ENCODE data around the gene CCDC187. TPM values are rescaled to one million over a fixed set of nuclear protein-coding genes. Genes with fewer than 3 reads are reported as not detected.
"Not testable (repeated sequence)": the region's sequence is repeated elsewhere in the genome, so short reads cannot be mapped to it uniquely, and the experiment has no call there.

Gene CCDC187
- total RNA-seq, 1 experiment from 2014 or later = not detected

GRCh38 chr9:136238342-136238732 lies 65.6 kb downstream of the CCDC187 start:
- BruUV-seq (replicated peaks) = no TSS peak
- CTCF ChIA-PET = interaction anchor here (0.6 kb wide), 1 partner anchor 30 kb away, joined by 3 read pairs; no protein-coding TSS in a partner anchor
- Mint-ChIP-seq H3K27ac (ENCODE audit: low read depth, unreplicated experiment) (no peak overlapping the region), H3K9me3 (ENCODE audit: unreplicated experiment) (no peaks in the 10 kb centered on the region), H3K4me3 (ENCODE audit: unreplicated experiment) (no peak overlapping the region), H3K4me1 (ENCODE audit: insufficient read depth, unreplicated experiment) (peaks cover 6% of the 10 kb centered on the region), H3K36me3 (ENCODE audit: insufficient read depth, unreplicated experiment) (peaks cover 18% of the 10 kb centered on the region), H3K27me3 (ENCODE audit: insufficient read depth, unreplicated experiment) (no peaks in the 10 kb centered on the region)
- intact Hi-C loops (cut with micrococcal nuclease) = no loop called here
- TF ChIP-seq CTCF (IDR thresholded peaks at IDR 0.05; ENCODE audit: unreplicated experiment) = no peak
- no peak for DNase-seq (ENCODE audit: unreplicated experiment)
- POLR2A ChIA-PET = no interaction called here

DNA sequence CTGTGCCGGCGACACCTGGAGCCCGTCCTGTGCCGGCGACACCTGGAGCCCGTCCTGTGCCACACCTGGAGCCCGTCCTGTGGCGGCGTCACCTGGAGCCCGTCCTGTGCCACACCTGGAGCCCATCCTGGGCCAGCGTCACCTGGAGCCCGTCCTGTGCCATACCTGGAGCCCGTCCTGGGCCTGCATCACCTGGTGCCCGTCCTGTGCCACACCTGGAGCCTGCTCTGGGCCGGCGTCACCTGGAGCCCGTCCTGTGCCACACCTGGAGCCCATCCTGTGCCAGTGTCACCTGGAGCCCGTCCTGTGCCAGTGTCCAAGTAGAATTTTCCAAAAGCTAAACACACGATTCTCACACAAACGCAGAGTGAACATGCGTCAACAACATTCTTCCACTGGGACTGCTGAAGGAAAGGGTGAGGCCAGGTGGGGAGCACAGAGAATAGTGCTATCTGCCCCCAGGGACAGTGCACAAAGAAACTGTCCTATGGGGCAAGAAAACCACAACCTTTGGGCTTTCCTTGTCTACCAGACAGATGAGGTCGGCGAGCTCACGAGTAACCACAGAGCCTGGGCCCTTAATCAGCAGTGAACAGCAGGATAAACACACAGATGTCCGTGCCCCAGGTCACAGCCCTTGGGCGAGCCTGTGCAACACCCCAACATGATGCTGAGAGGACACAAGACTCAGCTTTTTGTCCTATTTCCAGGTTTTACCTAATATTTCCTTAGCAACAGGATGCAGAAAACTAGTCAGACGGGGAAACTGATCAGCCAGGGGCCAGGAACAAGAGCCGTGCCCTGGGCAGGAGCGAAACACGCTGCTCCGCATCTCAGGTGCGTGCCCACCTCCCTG lies 66.2 kb downstream of the CCDC187 start:
- no peak for TF ChIP-seq CTCF (IDR thresholded peaks at IDR 0.05; ENCODE audit: unreplicated experiment)
- no peak overlapping the region for H3K4me3 Mint-ChIP-seq (ENCODE audit: unreplicated experiment)
- H3K27ac Mint-ChIP-seq (ENCODE audit: low read depth, unreplicated experiment) = no peak overlapping the region
- intact Hi-C loops (cut with micrococcal nuclease) = no loop called here
- H3K9me3 Mint-ChIP-seq (ENCODE audit: unreplicated experiment) = no peaks in the 10 kb centered on the region
- peaks cover 18% of the 10 kb centered on the region for H3K36me3 Mint-ChIP-seq (ENCODE audit: insufficient read depth, unreplicated experiment)
- DNase-seq (ENCODE audit: unreplicated experiment) = no peak
- CTCF ChIA-PET = no interaction called here
- no peaks in the 10 kb centered on the region for H3K4me1 Mint-ChIP-seq (ENCODE audit: insufficient read depth, unreplicated experiment)
- BruUV-seq (replicated peaks) = no TSS peak
- POLR2A ChIA-PET = no interaction called here
- H3K27me3 Mint-ChIP-seq (ENCODE audit: insufficient read depth, unreplicated experiment) = no peaks in the 10 kb centered on the region

DNA sequence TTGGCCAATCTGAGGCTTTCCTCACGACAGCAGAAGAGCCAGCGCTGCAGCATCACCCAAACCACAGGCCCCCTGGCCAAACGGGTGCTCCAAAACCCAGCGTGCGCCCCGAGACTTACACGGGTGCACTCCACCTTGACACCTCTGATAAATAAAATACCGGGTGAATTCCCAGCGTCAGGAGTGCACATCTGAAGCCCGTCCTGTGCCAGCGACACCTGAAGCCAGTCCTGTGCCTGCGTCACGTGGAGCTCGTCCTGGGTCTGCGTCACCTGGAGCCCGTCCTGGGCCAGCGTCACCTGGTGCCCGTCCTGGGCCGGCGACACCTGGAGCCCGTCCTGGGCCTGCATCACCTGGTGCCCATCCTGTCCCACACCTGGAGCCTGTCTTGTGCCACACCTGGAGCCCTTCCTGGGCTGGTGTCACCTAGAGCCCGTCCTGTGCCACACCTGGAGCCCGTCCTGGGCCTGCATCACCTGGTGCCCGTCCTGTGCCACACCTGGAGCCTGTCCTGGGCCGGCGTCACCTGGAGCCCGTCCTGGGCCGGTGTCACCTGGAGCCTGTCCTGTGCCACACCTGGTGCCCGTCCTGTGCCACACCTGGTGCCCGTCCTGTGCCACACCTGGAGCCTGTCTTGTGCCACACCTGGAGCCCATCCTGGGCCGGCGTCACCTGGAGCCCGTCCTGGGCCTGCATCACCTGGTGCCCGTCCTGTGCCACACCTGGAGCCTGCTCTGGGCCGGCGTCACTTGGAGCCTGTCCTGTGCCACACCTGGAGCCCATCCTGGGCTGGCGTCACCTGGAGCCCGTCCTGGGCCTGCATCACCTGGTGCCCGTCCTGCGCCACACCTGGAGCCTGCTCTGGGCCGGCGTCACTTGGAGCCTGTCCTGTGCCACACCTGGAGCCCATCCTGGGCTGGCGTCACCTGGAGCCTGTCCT lies 67.2 kb downstream of the CCDC187 start:
- H3K27me3 Mint-ChIP-seq (ENCODE audit: insufficient read depth, unreplicated experiment); POLR2A ChIA-PET; H3K27ac Mint-ChIP-seq (ENCODE audit: low read depth, unreplicated experiment); BruUV-seq (replicated peaks); H3K4me3 Mint-ChIP-seq (ENCODE audit: unreplicated experiment); DNase-seq (ENCODE audit: unreplicated experiment); intact Hi-C loops (cut with micrococcal nuclease); H3K4me1 Mint-ChIP-seq (ENCODE audit: insufficient read depth, unreplicated experiment); H3K9me3 Mint-ChIP-seq (ENCODE audit: unreplicated experiment): not testable (repeated sequence)
- CTCF ChIA-PET = interaction anchor here (0.6 kb wide), 1 partner anchor 100 kb away, joined by 3 read pairs; no protein-coding TSS in a partner anchor
- peaks cover 24% of the 10 kb centered on the region for H3K36me3 Mint-ChIP-seq (ENCODE audit: insufficient read depth, unreplicated experiment)

GRCh38 chr9:136235709-136236455 lies 68.0 kb downstream of the CCDC187 start:
- no peaks in the 10 kb centered on the region for H3K27me3 Mint-ChIP-seq (ENCODE audit: insufficient read depth, unreplicated experiment)
- no peak overlapping the region for H3K4me3 Mint-ChIP-seq (ENCODE audit: unreplicated experiment)
- no peak overlapping the region for H3K27ac Mint-ChIP-seq (ENCODE audit: low read depth, unreplicated experiment)
- no TSS peak for BruUV-seq (replicated peaks)
- intact Hi-C loops (cut with micrococcal nuclease) = no loop called here
- POLR2A ChIA-PET = no interaction called here
- DNase-seq (ENCODE audit: unreplicated experiment) = no peak
- TF ChIP-seq CTCF (IDR thresholded peaks at IDR 0.05; ENCODE audit: unreplicated experiment) = no peak
- CTCF ChIA-PET = interaction anchor here (0.6 to 0.7 kb wide), 2 partner anchors 101 to 206 kb away, joined by 3 read pairs; no protein-coding TSS in a partner anchor
- H3K9me3 Mint-ChIP-seq (ENCODE audit: unreplicated experiment) = no peaks in the 10 kb centered on the region
- H3K4me1 Mint-ChIP-seq (ENCODE audit: insufficient read depth, unreplicated experiment) = no peaks in the 10 kb centered on the region
- peaks cover 28% of the 10 kb centered on the region for H3K36me3 Mint-ChIP-seq (ENCODE audit: insufficient read depth, unreplicated experiment)

Measured in MCF 10A (cell line).